NOMO-1 (cell line): ENCODE data around the gene THOC3.
"Not testable (repeated sequence)": the region's sequence is repeated elsewhere in the genome, so short reads cannot be mapped to it uniquely, and the experiment has no call there.

Experiments used
- DNase-seq, 2 experiments: peaks; one replicate each; lab custom pipeline; 2025; ENCODE audit not compliant: unreplicated experiment in 2 of 2; lab: John Stamatoyannopoulos, UW

THOC3 gene

GRCh38 chr5:175967471-175968372 is at the start of gene THOC3:
Gene THOC3 (minus strand): TSS chr5:175968315. CDS start chr5:175968208, 107 bp downstream.
- DNase-seq, result not testable (repeated sequence)

GRCh38 chr5:176017324-176017723 is 49.2 kb upstream of the THOC3 start:
- not testable (repeated sequence) for DNase-seq

- not testable (repeated sequence) for DNase-seq
These were observed 46.2 kb upstream of the THOC3 start for GRCh38 chr5:176014360-176014759.

GRCh38 chr5:176011088-176011487 is 43.0 kb upstream of the THOC3 start:
- DNase-seq, result not testable (repeated sequence)

- not testable (repeated sequence) for DNase-seq
These were observed 42.1 kb upstream of the THOC3 start for GRCh38 chr5:176010202-176010601.

- not testable (repeated sequence) for DNase-seq
These were observed 39.1 kb upstream of the THOC3 start for GRCh38 chr5:176007220-176007619.

GRCh38 chr5:176006819-176007218 is 38.7 kb upstream of the THOC3 start:
- DNase-seq, result not testable (repeated sequence)

GRCh38 chr5:175997979-175998378 is 29.9 kb upstream of the THOC3 start:
- DNase-seq, result not testable (repeated sequence)

- not testable (repeated sequence) for DNase-seq
These were observed 29.4 kb upstream of the THOC3 start for GRCh38 chr5:175997495-175997894.

- DNase-seq, result not testable (repeated sequence)
These were observed 28.7 kb upstream of the THOC3 start for GRCh38 chr5:175996791-175997190.

- DNase-seq, result not testable (repeated sequence)
These were observed 27.4 kb upstream of the THOC3 start for GRCh38 chr5:175995506-175995905.

- not testable (repeated sequence) for DNase-seq
These were observed 11.4 kb upstream of the THOC3 start for GRCh38 chr5:175979371-175979995.

- DNase-seq, result not testable (repeated sequence)
These were observed 266 bp upstream of the THOC3 start for GRCh38 chr5:175968381-175968780.

- DNase-seq, result not testable (repeated sequence)
These were observed 5.8 kb downstream of the THOC3 start for GRCh38 chr5:175962329-175962728.

GRCh38 chr5:175960228-175960627 is 7.9 kb downstream of the THOC3 start:
- DNase-seq, result not testable (repeated sequence)

- DNase-seq, result not testable (repeated sequence)
These were observed 9.6 kb downstream of the THOC3 start for GRCh38 chr5:175958515-175958914.

- not testable (repeated sequence) for DNase-seq
These were observed 14.0 kb downstream of the THOC3 start for GRCh38 chr5:175954107-175954506.

GRCh38 chr5:175952810-175953209 is 15.3 kb downstream of the THOC3 start:
- not testable (repeated sequence) for DNase-seq

GRCh38 chr5:175951339-175951969 is 16.7 kb downstream of the THOC3 start:
- DNase-seq, result not testable (repeated sequence)

- DNase-seq, result not testable (repeated sequence)
These were observed 19.6 kb downstream of the THOC3 start for GRCh38 chr5:175948329-175949108.
